ENCODE data around the gene ATE1.

- TF ChIP-seq CTCF (IDR thresholded peaks at IDR 0.05), result no peak
- no peak for TF ChIP-seq ZNF263 (CRISPR knock-in tag; IDR thresholded peaks at IDR 0.05; ENCODE audit: low read depth)
- no peak for TF ChIP-seq ELF4 (CRISPR knock-in tag; IDR thresholded peaks at IDR 0.05; ENCODE audit: low read depth)
- TF ChIP-seq STAT6 (CRISPR knock-in tag; conservative IDR thresholded peaks at IDR 0.05; ENCODE audit: low read depth), result no peak
- no peak for TF ChIP-seq SP1 (CRISPR knock-in tag; conservative IDR thresholded peaks at IDR 0.05)
- TF ChIP-seq USF2 (CRISPR knock-in tag; IDR thresholded peaks at IDR 0.05), result no peak
- no peak for TF ChIP-seq CREB1 (CRISPR knock-in tag; IDR thresholded peaks at IDR 0.05)
- TF ChIP-seq CBFB (CRISPR knock-in tag; IDR thresholded peaks at IDR 0.05; ENCODE audit: low read depth), result no peak
- TF ChIP-seq RELA (CRISPR knock-in tag; IDR thresholded peaks at IDR 0.05; ENCODE audit: borderline replicate concordance), result no peak
- TF ChIP-seq ARID4B (CRISPR knock-in tag; IDR thresholded peaks at IDR 0.05; ENCODE audit: borderline replicate concordance), result no peak
Observed at GRCh38 chr10:121822180-121822579, 105.7 kb downstream of the ATE1 start.

All from WTC11 (cell line).